GM21360 (cell line): ENCODE data around the gene TBC1D2.
"Not testable (repeated sequence)": the region's sequence is repeated elsewhere in the genome, so short reads cannot be mapped to it uniquely, and the experiment has no call there.

Experiments
- ATAC-seq: cut with Tn5 transposase; IDR thresholded peaks from one replicate; pipeline ENCODE4 v1.9.1; 2021; ENCODE audit warnings: mild to moderate bottlenecking, moderate library complexity; ENCODE audit not compliant: unreplicated experiment

TBC1D2 gene

GRCh38 chr9:98255578-98256296 lies at the start of gene TBC1D2:
Gene TBC1D2 (minus strand): TSS chr9:98255649. CDS start chr9:98255541, 108 bp downstream.
- peak; percentile 79 for ATAC-seq

- ATAC-seq = no peak
Measured at GRCh38 chr9:98304381-98304780, 48.9 kb upstream of the TBC1D2 start.

- ATAC-seq = no peak
Measured at GRCh38 chr9:98303633-98304125, 48.2 kb upstream of the TBC1D2 start.

- ATAC-seq = no peak
Measured at GRCh38 chr9:98302938-98303632, 47.6 kb upstream of the TBC1D2 start.

- no peak for ATAC-seq
Measured at GRCh38 chr9:98302150-98302549, 46.7 kb upstream of the TBC1D2 start.

GRCh38 chr9:98300611-98301010 lies 45.2 kb upstream of the TBC1D2 start:
- ATAC-seq = no peak

GRCh38 chr9:98298476-98298875 lies 43.0 kb upstream of the TBC1D2 start:
- no peak for ATAC-seq

GRCh38 chr9:98295824-98296223 lies 40.4 kb upstream of the TBC1D2 start:
- ATAC-seq = no peak

GRCh38 chr9:98291820-98292219 lies 36.4 kb upstream of the TBC1D2 start:
- no peak for ATAC-seq

GRCh38 chr9:98290411-98290810 lies 35.0 kb upstream of the TBC1D2 start:
- no peak for ATAC-seq

GRCh38 chr9:98289614-98290201 lies 34.3 kb upstream of the TBC1D2 start:
- ATAC-seq = no peak

- no peak for ATAC-seq
Measured at GRCh38 chr9:98288881-98289280, 33.4 kb upstream of the TBC1D2 start.

GRCh38 chr9:98287384-98287783 lies 31.9 kb upstream of the TBC1D2 start:
- no peak for ATAC-seq

- no peak for ATAC-seq
Measured at GRCh38 chr9:98285446-98285845, 30.0 kb upstream of the TBC1D2 start.

GRCh38 chr9:98284754-98285153 lies 29.3 kb upstream of the TBC1D2 start:
- no peak for ATAC-seq

GRCh38 chr9:98283143-98283542 lies 27.7 kb upstream of the TBC1D2 start:
- not testable (repeated sequence) for ATAC-seq

GRCh38 chr9:98281281-98281680 lies 25.8 kb upstream of the TBC1D2 start:
- no peak for ATAC-seq

- ATAC-seq = no peak
Measured at GRCh38 chr9:98280574-98280973, 25.1 kb upstream of the TBC1D2 start.

GRCh38 chr9:98280162-98280561 lies 24.7 kb upstream of the TBC1D2 start:
- no peak for ATAC-seq

- ATAC-seq = no peak
Measured at GRCh38 chr9:98276907-98277469, 21.5 kb upstream of the TBC1D2 start.

- ATAC-seq = no peak
Measured at GRCh38 chr9:98275159-98275558, 19.7 kb upstream of the TBC1D2 start.

GRCh38 chr9:98272083-98272482 lies 16.6 kb upstream of the TBC1D2 start:
- ATAC-seq = no peak
